Fibroblast of skin of left quadriceps (primary cell): ENCODE results near the gene ANGPTL4.
"Not testable (repeated sequence)": the region's sequence is repeated elsewhere in the genome, so short reads cannot be mapped to it uniquely, and the experiment has no call there.

Experiments used
- DNase-seq, 2 experiments: peaks; one replicate each; pipeline ENCODE4 v3.0.0-alpha.2; 2013; ENCODE audit warnings: low read depth in 2 of 2

Gene ANGPTL4

DNA sequence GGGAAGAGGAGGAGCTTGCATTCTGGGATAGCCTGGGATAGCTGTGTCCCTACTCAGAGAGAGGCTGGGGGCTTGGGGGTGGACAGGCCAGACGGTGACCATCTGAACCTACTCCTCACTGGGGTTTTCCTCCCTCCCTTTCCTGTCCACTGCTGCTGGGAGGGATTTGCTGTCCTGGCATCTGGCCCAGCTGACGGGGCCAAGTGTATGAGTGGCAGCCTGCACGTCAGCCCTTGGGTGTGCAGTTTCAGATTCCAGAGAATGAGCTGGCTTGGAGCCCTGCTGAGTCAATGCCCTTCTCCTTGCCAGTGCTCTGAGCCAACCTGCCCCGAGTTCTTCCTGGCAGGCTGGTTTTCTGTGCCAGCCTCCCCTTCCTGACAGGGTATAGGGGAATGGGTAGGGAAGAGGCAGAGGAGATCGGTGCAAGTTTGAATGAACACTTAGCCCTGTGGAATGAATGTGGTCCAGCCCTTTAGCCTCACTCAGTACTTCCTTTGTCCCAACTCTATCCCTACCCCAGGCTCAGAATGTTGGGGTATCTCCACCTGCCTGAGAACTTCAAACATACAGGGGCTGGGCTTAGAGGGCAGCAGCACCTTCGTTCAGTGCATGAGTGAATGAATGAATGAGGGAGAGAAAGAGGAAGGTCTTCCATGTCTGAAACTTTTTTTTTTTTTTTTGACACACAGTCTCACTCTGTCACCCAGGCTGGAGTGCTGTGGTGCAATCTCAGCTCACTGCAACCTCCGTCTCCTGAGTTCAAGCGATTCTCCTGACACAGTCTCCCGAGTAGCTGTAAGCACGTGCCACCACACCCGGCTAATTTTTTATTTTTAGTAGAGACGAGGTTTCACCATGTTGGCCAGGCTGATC lies 1.8 kb upstream of the ANGPTL4 start:
- DNase-seq, result peak; percentile 83 to 85

DNA sequence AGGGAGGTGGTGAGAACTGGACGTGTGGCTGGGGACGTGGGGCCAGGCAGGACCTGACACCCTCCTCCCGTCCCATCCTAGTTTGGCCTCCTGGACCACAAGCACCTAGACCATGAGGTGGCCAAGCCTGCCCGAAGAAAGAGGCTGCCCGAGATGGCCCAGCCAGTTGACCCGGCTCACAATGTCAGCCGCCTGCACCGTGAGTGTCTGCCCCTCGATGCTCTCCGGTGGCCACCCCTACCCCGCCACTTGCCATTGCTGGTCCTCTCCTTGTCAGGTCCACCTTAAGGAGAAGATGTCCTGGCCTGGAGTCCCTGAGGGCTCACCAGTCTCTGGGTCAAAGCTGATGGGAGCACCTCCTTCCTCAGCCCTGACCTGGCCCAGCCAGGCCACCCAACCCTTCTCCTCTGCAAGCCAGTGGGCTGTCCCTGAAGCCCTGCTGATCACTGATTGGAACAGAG lies 2.2 kb downstream of the ANGPTL4 start:
- no peak for DNase-seq

DNA sequence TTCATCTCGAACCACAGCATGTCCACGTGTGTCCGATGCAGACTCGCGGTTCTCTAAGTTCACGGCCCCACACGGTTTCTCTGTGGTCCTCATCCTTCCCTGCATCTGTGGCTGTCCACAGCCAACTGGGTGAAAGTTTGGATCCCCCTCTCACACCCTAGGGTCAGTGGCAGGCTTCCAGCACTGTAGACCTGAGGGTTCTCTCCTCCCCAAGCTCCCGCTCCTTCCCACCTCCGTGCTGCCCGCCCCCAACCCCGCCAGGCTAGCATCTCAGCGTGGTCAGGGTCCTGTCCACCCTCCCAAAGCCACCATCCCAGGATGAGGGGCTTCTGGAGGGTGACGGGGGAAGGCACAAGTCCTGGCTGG lies 3.0 kb downstream of the ANGPTL4 start:
- no peak for DNase-seq

DNA sequence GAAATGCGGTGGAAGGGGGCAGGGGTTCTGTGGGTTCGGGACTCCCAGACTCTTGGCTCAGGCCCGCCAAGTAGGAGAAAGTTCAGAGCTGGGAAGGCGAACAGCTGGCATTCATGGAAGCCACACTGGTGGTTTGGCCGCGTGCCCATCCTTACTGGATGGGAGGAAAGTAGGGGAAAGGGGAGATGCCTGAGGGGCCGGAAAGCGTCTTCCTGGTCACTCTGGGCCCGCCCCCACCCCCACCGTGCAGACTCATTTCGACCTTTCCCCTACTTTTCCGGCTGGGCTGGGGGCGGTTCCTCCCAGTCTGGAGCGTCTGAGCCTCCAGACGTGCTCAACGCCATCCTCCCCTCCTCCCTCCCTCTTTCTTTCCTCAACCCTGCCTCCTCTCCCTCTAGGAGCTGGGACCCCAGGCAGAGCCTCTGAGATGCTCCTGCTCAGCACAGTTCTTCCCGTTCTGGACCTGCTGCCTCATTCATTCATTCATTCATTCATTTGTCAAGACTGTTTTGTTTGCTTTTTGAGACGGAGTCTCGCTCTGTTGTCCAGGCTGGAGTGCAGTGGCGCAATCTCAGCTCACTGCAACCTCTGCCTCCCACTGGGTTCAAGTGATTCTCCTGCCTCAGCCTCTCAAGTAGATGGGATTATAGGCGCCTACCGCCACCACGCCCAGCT lies 3.5 kb downstream of the ANGPTL4 start:
- peak; percentile 94 to 95 for DNase-seq

DNA sequence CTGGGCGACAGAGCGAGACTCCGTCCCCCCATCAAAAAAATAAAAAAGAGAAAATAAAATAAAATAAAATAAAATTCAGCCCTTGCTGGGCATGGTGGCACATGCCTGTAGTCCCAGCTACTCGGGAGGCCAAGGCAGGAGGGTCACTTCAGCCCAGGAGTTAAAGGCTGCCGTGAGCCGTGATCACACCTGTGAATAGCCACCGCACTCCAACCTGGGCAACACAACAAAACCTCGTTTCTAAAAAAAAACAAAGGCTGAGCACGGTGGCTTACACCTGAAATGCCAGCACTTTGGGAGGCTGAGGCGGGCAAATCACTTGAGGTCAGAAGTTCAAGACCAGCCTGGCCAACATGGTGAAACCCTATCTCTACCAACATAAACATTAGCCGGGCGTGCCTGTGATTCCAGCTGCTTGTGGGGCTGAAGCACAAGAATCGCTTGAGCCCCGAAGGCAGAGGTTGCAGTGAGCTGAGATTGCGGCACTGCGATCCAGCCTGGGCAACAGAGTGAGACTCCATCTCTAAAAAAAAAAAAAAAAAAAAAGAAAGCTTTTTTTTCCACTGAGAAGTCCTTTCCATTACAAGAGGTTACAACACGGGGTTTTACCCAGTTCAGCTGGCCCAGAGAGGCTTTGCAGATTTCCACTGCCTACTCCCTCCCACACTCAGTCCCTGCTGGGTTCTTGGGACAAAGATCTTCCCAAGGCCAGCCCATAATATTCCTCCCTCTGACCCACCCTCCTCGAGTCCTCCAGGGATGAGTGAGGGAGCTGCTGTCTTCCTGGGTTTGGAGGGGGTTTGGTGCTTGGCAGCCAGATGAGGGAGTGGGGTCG lies 6.4 kb downstream of the ANGPTL4 start:
- DNase-seq, result no peak

DNA sequence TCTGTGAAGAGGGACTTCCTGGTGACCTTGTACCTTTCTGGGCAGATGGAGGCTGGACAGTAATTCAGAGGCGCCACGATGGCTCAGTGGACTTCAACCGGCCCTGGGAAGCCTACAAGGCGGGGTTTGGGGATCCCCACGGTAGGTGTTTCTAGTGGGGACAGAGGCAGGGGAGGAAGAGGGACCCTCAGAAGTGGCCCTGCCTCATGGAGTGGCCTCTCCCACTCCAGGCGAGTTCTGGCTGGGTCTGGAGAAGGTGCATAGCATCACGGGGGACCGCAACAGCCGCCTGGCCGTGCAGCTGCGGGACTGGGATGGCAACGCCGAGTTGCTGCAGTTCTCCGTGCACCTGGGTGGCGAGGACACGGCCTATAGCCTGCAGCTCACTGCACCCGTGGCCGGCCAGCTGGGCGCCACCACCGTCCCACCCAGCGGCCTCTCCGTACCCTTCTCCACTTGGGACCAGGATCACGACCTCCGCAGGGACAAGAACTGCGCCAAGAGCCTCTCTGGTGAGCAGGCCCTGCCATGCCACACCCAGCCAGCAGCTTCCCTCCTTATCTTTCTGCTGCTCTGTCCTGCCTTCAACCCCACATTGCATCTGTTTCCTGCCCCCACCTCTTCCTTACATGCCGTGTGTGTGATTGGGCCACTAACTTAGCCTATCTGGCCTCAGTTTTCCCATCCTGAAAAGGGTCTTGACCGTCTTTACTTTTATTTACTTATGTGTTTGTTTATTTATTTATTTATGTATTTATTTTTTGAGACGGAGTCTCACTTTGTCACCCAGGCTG lies 7.3 kb downstream of the ANGPTL4 start:
- no peak for DNase-seq

DNA sequence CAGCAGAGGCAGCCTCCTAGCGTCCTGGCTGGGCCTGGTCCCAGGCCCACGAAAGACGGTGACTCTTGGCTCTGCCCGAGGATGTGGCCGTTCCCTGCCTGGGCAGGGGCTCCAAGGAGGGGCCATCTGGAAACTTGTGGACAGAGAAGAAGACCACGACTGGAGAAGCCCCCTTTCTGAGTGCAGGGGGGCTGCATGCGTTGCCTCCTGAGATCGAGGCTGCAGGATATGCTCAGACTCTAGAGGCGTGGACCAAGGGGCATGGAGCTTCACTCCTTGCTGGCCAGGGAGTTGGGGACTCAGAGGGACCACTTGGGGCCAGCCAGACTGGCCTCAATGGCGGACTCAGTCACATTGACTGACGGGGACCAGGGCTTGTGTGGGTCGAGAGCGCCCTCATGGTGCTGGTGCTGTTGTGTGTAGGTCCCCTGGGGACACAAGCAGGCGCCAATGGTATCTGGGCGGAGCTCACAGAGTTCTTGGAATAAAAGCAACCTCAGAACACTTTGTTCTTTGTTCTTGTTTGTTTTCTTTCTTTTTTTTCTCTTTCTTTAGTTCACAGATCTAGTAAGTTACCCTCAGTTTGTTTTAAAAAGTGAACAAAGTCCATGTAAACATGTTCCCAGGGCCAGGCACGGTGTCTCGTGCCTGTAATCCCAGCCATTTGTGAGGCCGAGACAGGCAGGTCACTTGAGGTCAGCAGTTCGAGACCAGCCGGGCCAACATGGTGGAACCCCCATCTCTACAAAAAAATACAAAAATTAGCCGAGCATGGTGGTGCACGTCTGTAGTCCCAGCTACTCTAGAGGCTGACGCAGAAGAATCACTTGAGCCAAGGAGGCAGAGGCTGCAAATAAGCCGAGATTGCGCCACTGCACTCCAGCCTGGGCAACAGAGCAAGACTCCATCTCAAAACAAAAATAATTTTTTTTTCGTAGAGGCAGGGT lies 10.2 kb downstream of the ANGPTL4 start:
- DNase-seq, result no peak

DNA sequence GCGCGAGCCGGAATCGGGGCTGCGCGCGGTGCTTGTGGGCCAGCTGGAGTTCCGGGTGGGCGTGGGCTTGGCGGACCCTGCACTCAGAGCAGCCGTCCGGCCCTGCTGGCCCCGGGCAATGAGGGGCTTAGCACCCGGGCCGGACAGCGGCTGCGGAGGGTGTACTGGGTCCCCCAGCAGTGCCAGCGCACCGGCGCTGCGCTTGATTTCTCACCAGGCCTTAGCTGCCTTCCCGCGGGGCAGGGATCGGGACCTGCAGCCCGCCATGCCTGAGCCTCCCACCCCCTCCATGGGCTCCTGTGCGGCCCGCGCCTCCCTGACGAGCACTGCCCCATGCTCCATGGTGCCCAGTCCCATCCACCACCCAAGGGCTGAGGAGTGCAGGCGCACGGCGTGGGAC lies 11.8 kb downstream of the ANGPTL4 start:
- not testable (repeated sequence) for DNase-seq

DNA sequence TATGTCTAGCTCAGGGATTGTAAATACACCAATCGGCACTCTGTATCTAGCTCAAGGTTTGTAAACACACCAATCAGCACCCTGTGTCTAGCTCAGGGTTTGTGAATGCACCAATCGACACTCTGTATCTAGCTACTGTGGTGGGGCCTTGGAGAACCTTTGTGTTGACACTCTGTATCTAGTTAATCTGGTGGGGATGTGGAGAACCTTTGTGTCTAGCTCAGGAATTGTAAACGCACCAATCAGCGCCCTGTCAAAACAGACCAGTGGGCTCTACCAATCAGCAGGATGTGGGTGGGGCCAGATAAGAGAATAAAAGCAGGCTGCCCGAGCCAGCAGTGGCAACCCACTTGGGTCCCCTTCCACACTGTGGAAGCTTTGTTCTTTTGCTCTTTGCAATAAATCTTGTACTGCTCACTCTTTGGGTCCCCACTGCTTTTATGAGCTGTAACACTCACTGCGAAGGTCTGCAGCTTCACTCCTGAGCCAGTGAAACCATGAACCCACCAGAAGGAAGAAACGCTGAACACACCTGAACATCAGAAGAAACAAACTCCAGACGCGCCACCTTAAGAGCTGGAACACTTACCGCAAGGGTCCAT lies 12.5 kb downstream of the ANGPTL4 start:
- not testable (repeated sequence) for DNase-seq

DNA sequence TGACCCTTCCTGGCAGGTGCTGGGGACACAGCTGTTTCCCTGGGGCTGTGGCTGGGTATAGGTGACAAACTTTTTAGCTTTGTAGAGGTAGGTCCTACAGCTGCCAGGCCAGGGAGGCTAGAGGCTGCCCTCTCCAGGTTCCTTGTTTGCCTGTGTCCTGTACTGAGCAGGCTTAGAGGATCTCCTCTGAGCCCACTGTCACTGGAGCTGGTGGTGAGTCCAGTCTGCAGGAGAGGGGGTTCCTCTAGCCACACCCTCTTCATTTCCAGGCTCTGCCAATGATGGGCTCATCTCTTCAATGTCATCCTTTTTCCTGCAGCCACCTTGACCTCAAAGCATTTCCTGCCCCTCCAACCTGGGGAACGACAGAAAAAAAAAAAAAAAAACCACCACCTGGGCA lies 13.6 kb downstream of the ANGPTL4 start:
- DNase-seq, result no peak

DNA sequence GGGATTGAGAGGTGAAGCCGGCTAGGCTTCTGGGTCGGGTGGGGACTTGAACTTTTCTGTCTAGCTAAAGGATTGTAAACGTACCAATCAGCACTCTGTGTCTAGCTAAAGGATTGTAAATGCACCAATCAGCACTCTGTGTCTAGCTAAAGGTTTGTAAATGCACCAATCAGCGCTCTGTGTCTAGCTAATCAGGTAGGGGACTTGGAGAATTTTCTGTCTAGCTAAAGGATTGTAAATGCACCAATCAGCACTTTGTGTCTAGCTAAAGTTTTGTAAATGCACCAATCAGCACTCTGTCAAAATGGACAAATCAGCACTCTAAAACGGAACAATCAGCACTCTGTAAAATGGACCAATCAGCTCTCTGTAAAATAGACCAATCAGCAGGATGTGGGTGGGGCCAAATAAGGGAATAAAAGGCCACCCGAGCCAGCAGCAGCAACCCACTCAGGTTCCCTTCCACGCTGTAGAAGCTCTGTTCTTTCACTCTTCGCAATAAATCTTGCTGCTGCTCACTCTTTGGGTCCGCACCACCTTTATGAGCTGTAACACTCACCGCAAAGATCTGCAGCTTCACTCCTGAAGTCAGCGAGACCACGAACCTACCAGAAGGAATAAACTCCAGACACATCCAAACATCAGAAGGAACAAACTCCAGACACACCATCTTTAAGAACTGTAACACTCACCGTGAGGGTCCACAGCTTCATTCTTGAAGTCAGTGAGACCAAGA lies 15.4 kb downstream of the ANGPTL4 start:
- not testable (repeated sequence) for DNase-seq

DNA sequence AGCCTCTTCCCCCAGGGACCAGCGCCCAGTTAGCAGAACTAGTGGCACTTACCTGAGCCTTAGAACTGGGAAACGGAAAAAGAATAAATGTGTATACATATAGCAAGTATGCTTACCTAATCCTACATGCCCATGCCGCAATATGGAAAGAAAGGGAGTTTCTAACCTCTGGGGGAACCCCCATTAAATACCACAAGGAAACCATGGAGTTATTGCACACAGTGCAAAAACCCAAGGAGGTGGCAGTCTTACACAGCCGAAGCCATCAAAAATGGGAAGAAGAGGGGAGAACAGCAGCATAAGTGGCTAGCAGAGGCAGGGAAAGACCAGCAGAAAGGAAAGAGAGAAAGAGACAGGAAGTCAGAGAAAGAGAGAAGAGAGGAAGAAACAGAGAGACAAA lies 20.6 kb downstream of the ANGPTL4 start:
- not testable (repeated sequence) for DNase-seq

DNA sequence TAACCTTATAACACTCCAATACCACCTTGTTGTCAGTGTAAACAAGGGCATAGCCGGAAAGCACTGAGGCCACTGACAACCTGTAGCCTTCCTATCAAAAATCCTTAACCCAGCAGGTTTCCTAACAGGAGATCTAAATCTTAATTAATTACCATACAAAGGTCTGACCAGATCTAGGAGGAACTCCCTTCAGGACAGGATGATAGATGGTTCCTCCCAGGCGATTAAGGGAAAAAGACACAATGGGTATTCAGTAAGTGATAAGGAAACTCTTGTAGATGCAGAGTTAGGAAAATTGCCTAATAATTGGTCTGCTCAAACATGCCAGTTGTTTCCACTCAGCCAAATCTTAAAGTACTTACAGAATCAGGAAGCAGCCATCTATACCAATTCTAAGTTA lies 21.1 kb downstream of the ANGPTL4 start:
- DNase-seq, result not testable (repeated sequence)

DNA sequence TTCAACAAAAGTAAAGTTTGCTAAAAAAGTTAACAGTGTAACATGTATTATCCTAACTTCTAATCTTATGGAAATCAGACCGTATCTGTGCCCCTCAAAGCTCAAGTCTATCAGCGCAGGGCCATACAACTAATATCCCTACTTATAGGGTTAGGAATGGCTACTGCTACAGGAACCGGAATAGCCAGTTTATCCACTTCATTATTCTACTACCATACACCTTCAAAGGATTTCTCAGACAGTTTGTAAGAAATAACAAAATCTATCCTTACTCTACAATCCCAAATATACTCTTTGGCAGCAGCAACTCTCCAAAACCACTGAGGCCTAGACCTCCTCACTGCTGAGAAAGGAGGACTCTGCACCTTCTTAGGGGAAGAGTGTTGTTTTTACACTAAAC lies 21.6 kb downstream of the ANGPTL4 start:
- not testable (repeated sequence) for DNase-seq

DNA sequence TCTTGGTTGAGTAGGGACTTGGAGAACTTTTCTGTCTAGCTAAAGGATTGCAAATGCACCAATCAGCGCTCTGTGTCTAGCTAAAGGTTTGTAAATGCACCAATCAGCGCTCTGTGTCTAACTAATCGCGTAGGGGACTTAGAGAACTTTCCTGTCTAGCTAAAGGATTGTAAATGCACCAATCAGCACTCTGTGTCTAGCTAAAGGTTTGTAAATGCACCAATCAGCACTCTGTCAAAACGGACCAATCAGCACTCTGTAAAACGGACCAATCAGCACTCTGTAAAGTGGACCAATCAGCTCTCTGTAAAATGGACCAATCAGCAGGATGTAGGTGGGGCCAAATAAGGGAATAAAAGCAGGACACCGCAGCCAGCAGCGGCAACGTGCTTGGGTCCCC lies 22.5 kb downstream of the ANGPTL4 start:
- DNase-seq, result not testable (repeated sequence)

DNA sequence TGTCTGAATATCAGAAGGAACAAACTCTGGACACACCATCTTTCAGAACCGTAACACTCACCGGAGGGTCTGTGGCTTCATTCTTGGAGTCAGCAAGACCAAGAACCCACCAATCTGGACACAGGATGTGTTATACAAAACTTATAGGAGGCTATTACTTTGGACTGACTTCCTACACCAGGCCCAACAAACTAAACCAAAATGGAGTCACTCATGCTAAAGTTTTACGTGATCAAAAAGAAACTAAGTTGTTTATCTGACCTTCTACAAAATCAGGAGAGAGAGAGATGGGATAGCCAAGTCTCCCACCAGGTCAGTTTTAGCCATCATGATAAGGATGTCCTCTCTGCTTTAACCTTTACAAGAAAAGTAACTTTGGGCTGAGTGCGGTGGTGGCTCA lies 23.0 kb downstream of the ANGPTL4 start:
- DNase-seq, result no peak

DNA sequence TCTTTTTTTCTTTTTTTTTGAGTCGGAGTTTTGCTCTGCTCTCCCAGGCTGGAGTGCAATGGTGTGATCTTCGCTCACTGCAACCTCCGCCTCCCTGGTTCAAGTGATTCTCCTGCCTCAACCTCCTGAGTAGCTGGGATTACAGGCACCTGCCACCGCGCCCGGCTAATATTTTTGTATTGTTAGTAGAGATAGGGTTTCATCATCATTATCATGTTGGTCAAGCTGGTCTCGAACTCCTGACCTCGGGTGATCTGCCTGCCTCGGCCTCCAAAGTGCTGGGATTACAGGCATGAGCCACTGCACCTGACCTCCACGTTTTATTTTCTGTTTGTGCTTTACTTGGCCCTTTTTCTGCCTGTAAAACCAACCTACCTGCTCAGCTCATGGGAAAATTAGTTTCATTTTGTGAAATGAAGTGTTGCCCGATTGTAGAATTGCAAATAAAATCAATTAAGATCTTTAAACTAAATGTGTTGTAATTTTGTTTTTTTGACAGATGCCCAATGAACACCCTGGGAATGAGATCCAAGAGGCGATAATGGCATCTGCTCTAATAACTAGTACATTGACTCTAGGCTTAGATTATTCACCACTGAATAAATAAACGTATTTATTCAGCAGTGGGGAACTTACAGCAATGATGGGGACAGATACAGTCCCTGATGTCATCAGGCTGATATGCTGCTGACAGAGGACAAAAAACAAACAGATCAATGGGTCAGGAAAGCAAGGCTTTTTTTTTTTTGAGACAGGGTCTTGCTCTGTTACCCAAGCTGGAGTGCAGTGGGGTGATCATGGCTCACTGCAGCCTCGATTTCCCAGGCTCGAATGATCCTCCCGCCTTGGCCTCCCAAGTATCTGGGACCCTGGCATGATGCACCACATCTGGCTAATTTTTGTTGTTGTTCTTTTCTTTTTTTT lies 24.0 kb downstream of the ANGPTL4 start:
- DNase-seq, result no peak

DNA sequence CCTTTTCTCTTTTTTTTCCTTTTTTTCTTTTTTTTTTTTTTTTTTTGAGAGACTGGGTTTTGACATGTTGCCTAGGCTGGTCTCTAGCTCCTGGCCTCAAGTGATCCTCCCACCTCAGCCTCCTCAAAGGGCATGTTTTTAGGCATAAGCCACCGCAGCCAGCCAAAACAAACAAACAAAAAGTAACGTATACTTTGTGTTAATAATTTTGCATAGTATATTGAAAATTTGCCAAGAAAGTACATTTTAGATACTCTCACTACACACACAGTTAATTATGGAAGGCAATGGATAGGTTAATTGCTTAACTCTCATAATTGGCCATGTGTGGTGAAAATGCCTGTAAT lies 24.6 kb downstream of the ANGPTL4 start:
- DNase-seq, result no peak
